ENCODE data around the gene RNF186. TPM values are rescaled to one million over a fixed set of nuclear protein-coding genes. Genes with fewer than 3 reads are reported as not detected.

RNF186 gene
- total RNA-seq, 1 donor from 2014 or later, result not detected

DNA sequence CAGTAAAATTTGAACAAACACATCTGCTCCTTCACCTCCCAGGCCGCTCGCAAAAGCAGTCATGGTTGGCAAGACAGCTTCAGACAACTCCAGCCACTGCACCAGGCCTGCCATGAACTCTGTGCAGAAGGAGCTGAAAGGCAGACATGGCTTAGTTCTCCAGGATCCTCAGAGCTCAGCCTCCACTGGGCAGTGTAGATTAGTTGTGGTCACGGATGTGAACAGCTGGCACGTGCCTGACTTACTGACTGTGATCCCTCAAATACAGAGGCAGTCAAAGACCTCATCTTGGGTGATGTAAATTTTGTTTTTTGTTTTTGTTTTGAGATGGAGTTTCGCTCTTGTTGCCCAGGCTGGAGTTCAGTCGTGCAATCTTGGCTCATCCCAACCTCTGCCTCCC is 43.7 kb downstream of the RNF186 start:
- no peak overlapping the region for H3K4me3 Mint-ChIP-seq
- DNase-seq (ENCODE audit: low read depth, low spot score), result no peak
- peaks cover 10% of the 10 kb centered on the region for H3K27me3 Mint-ChIP-seq (ENCODE audit: low read depth)
- H3K4me1 Mint-ChIP-seq, result peaks cover 17% of the 10 kb centered on the region
- no peaks in the 10 kb centered on the region for H3K9me3 Mint-ChIP-seq
- TF ChIP-seq, protein P1, sequence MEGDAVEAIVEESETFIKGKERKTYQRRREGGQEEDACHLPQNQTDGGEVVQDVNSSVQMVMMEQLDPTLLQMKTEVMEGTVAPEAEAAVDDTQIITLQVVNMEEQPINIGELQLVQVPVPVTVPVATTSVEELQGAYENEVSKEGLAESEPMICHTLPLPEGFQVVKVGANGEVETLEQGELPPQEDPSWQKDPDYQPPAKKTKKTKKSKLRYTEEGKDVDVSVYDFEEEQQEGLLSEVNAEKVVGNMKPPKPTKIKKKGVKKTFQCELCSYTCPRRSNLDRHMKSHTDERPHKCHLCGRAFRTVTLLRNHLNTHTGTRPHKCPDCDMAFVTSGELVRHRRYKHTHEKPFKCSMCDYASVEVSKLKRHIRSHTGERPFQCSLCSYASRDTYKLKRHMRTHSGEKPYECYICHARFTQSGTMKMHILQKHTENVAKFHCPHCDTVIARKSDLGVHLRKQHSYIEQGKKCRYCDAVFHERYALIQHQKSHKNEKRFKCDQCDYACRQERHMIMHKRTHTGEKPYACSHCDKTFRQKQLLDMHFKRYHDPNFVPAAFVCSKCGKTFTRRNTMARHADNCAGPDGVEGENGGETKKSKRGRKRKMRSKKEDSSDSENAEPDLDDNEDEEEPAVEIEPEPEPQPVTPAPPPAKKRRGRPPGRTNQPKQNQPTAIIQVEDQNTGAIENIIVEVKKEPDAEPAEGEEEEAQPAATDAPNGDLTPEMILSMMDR (conservative IDR thresholded peaks at IDR 0.05), result no peak
- no peaks in the 10 kb centered on the region for H3K36me3 Mint-ChIP-seq (ENCODE audit: low read depth)
- H3K27ac Mint-ChIP-seq (ENCODE audit: unreplicated experiment), result no peak overlapping the region

DNA sequence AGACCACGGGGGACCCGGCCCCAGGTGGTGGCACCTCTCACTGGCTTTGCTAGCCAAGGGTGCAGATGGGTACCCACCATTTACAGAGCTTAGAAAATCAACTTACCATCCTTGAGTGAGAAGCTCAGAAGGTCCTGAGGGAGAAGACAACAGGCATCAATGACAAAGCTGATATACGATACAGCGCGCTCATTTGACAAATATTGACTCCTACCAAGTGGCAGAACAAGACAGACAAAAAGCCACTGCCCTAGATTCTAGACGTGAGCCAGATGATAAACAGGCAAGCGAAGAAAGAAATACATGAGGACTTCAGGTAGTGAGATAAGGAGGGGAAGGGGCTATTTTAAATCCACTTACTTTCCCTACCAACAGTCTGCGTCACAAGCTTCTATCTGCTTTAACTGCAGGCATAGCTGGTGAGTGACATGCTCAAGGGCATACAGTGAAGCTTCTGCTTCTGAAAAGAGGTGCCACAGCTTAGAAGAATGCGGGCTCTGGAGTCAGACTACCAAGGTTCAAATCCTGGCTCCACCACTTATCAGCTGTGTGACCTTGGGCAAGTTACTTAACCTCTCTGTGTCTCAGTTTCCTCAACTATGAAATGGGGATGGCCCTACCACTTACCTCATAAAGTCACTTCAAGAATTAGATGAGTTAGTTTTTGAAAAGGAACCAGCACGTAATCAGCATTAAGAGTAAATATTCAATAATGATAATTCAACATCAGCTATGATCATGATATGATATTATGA is 44.5 kb downstream of the RNF186 start:
- Mint-ChIP-seq H3K36me3 (ENCODE audit: low read depth) (no peaks in the 10 kb centered on the region), H3K4me1 (peaks cover 24% of the 10 kb centered on the region), H3K27ac (ENCODE audit: unreplicated experiment) (no peak overlapping the region), H3K9me3 (no peaks in the 10 kb centered on the region), H3K4me3 (no peak overlapping the region), H3K27me3 (ENCODE audit: low read depth) (peaks cover 10% of the 10 kb centered on the region)
- DNase-seq (ENCODE audit: low read depth, low spot score), result no peak
- TF ChIP-seq, protein P1 (conservative IDR thresholded peaks at IDR 0.05), result no peak

DNA sequence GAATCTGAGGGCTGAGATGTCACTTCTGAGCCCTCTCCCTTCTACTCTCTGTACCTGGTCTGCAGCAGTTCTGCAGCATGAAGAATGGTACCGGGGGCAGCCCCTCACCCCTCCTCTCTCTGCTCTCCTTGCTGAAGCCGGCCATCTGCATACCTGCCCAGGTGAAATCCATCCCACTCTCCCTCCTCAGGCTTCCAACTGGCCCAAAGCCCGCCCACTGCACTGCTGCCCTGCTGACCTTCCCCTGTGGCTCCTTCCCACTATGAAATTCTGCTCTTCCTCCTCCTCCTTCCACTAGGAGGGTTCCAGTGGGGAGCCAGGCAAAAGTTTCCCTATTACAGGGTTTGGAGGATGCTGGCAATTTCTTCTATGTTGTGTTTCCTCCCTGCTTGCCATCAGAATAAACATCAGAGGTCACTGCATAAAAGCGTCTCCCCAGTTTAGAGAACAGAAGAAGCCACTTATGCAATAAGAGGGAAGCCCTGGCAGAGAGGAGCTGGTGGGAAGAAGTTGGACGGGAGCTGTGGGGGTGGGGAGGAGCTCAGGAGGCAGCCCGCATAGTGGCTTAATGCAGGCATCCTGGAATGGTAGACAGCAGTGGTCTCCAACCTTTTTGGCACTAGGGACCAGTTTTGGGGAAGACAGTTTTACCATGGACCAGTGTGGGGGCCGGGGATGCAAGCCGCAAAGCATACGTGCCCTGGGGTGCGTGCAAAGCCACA is 45.7 kb downstream of the RNF186 start:
- no peak for DNase-seq (ENCODE audit: low read depth, low spot score)
- peaks cover 10% of the 10 kb centered on the region for H3K27me3 Mint-ChIP-seq (ENCODE audit: low read depth)
- no peak overlapping the region for H3K4me3 Mint-ChIP-seq
- H3K36me3 Mint-ChIP-seq (ENCODE audit: low read depth), result no peaks in the 10 kb centered on the region
- H3K4me1 Mint-ChIP-seq, result peaks cover 32% of the 10 kb centered on the region
- TF ChIP-seq, protein P1 (conservative IDR thresholded peaks at IDR 0.05), result no peak
- H3K27ac Mint-ChIP-seq (ENCODE audit: unreplicated experiment), result no peak overlapping the region
- H3K9me3 Mint-ChIP-seq, result no peaks in the 10 kb centered on the region

DNA sequence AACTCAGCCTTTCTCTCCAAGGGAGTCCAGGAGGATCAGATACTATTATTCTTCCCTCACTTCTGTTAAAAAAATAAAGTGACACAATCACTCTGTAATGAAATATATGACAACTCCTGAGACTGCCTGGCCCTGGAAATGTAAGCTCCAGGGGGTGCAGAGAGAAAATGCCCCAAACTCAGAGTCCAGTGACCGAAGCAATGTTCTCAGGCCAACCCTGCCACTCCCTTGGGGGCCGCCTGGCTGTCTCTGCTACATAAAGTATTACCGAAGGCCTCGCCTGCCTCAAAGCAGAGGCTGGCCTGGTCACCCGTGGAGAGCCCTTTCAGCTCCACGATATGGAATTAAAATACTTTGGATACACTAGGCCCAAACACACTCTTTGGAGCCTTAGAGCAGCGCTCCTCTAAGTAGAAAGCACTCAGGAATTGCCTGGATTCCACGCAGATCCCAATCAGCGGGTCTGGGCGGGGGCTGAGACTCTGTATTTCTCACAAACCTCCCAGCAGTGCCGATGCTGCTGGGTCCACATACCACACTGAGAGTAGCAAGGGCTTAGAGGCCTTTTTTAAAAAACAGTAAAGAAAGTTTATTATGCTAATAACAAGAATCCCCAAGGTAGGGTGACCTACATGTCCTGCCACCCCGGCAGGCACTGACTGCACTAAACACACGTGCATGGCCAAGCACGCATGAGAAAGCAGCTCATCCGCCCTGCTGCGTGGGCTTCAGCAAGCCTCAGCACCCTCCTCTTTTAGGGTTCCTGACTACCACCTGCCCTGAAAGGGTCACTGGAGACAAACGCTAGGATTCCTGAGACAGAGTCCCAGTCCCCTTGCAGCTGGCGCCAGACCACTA is 46.5 kb downstream of the RNF186 start:
- no peak for DNase-seq (ENCODE audit: low read depth, low spot score)
- Mint-ChIP-seq H3K27me3 (ENCODE audit: low read depth) (peaks cover 10% of the 10 kb centered on the region), H3K27ac (ENCODE audit: unreplicated experiment) (no peak overlapping the region), H3K9me3 (no peaks in the 10 kb centered on the region), H3K4me1 (peaks cover 32% of the 10 kb centered on the region), H3K36me3 (ENCODE audit: low read depth) (no peaks in the 10 kb centered on the region), H3K4me3 (no peak overlapping the region)
- TF ChIP-seq, protein P1 (conservative IDR thresholded peaks at IDR 0.05), result no peak

DNA sequence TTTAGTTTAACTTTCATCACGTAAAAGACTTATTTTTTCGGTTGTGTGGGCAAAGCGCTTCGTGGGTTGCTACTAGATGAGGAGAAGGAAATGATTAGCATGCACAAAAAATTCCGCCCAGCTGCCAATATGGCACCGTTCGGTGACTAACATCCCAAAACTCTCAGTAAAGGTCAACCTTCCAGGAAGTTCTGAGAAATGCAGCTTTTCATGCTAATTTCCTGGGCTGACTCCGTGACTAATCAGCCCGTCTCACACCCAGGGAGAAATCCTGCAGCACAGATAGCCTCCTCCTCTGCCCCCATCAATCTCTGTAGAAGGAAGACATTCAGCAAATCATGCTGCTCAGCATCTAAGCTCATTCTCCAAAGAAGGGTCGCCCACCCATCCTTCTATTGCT is 49.5 kb downstream of the RNF186 start:
- DNase-seq (ENCODE audit: low read depth, low spot score), result no peak
- Mint-ChIP-seq H3K4me3 (no peak overlapping the region), H3K4me1 (peaks cover 32% of the 10 kb centered on the region), H3K27me3 (ENCODE audit: low read depth) (peaks cover 20% of the 10 kb centered on the region), H3K27ac (ENCODE audit: unreplicated experiment) (no peak overlapping the region), H3K9me3 (no peaks in the 10 kb centered on the region), H3K36me3 (ENCODE audit: low read depth) (no peaks in the 10 kb centered on the region)
- TF ChIP-seq, protein P1 (conservative IDR thresholded peaks at IDR 0.05), result no peak

Measured in neural crest cell (in vitro differentiated cells).